Stimulated activated CD8-positive, alpha-beta memory T cell treated with anti-CD3 and anti-CD28 coated beads, Interleukin-12 subunit alpha, Interleukin-12 subunit beta, amount 100 ng/mL, for 4 hours (primary cell): ENCODE data around the gene CHPF.
A peak's percentile ranks its signal among the peaks of the same experiment; 100 is the strongest.

Experiments used
- DNase-seq: peaks from one replicate; pipeline ENCODE4 v3.0.0-alpha.2; 2020; ENCODE audit warnings: low read depth

The CHPF gene

GRCh38 chr2:219531639-219532377 is 11.8 kb downstream of the CHPF start:
- no peak for DNase-seq

- DNase-seq: peak; percentile 69
Measured at GRCh38 chr2:219530048-219530963, 13.3 kb downstream of the CHPF start.

- DNase-seq: no peak
Measured at GRCh38 chr2:219527472-219527871, 16.1 kb downstream of the CHPF start.

- no peak for DNase-seq
Measured at GRCh38 chr2:219527076-219527394, 16.6 kb downstream of the CHPF start.

- DNase-seq: no peak
Measured at GRCh38 chr2:219526320-219527075, 17.1 kb downstream of the CHPF start.

GRCh38 chr2:219525533-219526232 is 17.9 kb downstream of the CHPF start:
- DNase-seq: no peak

- no peak for DNase-seq
Measured at GRCh38 chr2:219524817-219525216, 18.8 kb downstream of the CHPF start.

GRCh38 chr2:219523031-219523671 is 20.5 kb downstream of the CHPF start:
- DNase-seq: no peak

GRCh38 chr2:219522111-219523030 is 21.2 kb downstream of the CHPF start:
- no peak for DNase-seq

- DNase-seq: no peak
Measured at GRCh38 chr2:219521066-219521880, 22.3 kb downstream of the CHPF start.

GRCh38 chr2:219520079-219520478 is 23.5 kb downstream of the CHPF start:
- DNase-seq: no peak

GRCh38 chr2:219519526-219519916 is 24.1 kb downstream of the CHPF start:
- DNase-seq: no peak

GRCh38 chr2:219517954-219518778 is 25.4 kb downstream of the CHPF start:
- no peak for DNase-seq

- no peak for DNase-seq
Measured at GRCh38 chr2:219516888-219517287, 26.7 kb downstream of the CHPF start.

GRCh38 chr2:219515874-219516629 is 27.6 kb downstream of the CHPF start:
- no peak for DNase-seq

GRCh38 chr2:219514836-219515235 is 28.8 kb downstream of the CHPF start:
- DNase-seq: no peak

GRCh38 chr2:219514196-219514761 is 29.3 kb downstream of the CHPF start, which contains the start of gene ASIC4:
Gene ASIC4, plus strand, starts transcription at chr2:219514482. Its CDS starts 243 bp downstream, at chr2:219514725.
- DNase-seq: no peak
